NCI-H69 (cell line): ENCODE data around the gene DHRS1.
A peak's percentile ranks its signal among the peaks of the same experiment; 100 is the strongest.

ENCODE experiments used
- DNase-seq: peaks from one replicate; lab custom pipeline; 2025; lab: John Stamatoyannopoulos, UW

The DHRS1 gene

GRCh38 chr14:24299255-24300191 lies at the start of gene DHRS1, which contains the start of gene NOP9:
TSS of gene DHRS1 (minus strand) at chr14:24299780. CDS start at chr14:24299106, 674 bp downstream.
TSS of gene NOP9 (plus strand) at chr14:24299850. CDS start at chr14:24299955, 105 bp downstream.
- peak; percentile 93 for DNase-seq

GRCh38 chr14:24348186-24348585 lies 48.6 kb upstream of the DHRS1 start:
- DNase-seq: no peak

GRCh38 chr14:24347134-24347533 lies 47.6 kb upstream of the DHRS1 start:
- DNase-seq: no peak

GRCh38 chr14:24343795-24344660 lies 44.4 kb upstream of the DHRS1 start:
- DNase-seq: no peak

- DNase-seq: no peak
These were observed 43.3 kb upstream of the DHRS1 start for GRCh38 chr14:24342889-24343288.

- DNase-seq: no peak
These were observed 41.0 kb upstream of the DHRS1 start for GRCh38 chr14:24340606-24341005.

- no peak for DNase-seq
These were observed 39.9 kb upstream of the DHRS1 start, which contains the start of gene RIPK3 for GRCh38 chr14:24339284-24340151. TSS of gene RIPK3 (minus strand) at chr14:24339991. CDS start at chr14:24339826, 165 bp downstream.

GRCh38 chr14:24338843-24339242 lies 39.3 kb upstream of the DHRS1 start:
- DNase-seq: no peak

- DNase-seq: no peak
These were observed 38.2 kb upstream of the DHRS1 start for GRCh38 chr14:24337824-24338175.

GRCh38 chr14:24337144-24337823 lies 37.7 kb upstream of the DHRS1 start:
- no peak for DNase-seq

GRCh38 chr14:24335461-24336171 lies 36.0 kb upstream of the DHRS1 start:
- no peak for DNase-seq

GRCh38 chr14:24334431-24335291 lies 35.1 kb upstream of the DHRS1 start, which contains the start of gene ADCY4:
TSS of gene ADCY4 (minus strand) at chr14:24335071. CDS start at chr14:24334652, 419 bp downstream.
- peak; percentile 31 for DNase-seq

GRCh38 chr14:24332268-24332993 lies 32.9 kb upstream of the DHRS1 start:
- DNase-seq: peak; percentile 89

- DNase-seq: no peak
These were observed 32.2 kb upstream of the DHRS1 start for GRCh38 chr14:24331731-24332267.

- DNase-seq: no peak
These were observed 31.5 kb upstream of the DHRS1 start for GRCh38 chr14:24330973-24331674.

GRCh38 chr14:24329736-24330135 lies 30.2 kb upstream of the DHRS1 start:
- no peak for DNase-seq

- DNase-seq: no peak
These were observed 29.6 kb upstream of the DHRS1 start for GRCh38 chr14:24329073-24329663.
